ENCODE measurements around the gene RAB11A. TPM values are rescaled to one million over a fixed set of nuclear protein-coding genes. Genes with fewer than 3 reads are reported as not detected.
A peak's percentile ranks its signal among the peaks of the same experiment; 100 is the strongest.
"Not testable (repeated sequence)": the region's sequence is repeated elsewhere in the genome, so short reads cannot be mapped to it uniquely, and the experiment has no call there.

Gene RAB11A
- polyA plus RNA-seq, 2 of the 4 experiments (the other 2 are of a cell fraction), result 316 to 551 TPM

- H3K9me3 ChIP-seq, result no peaks in the 10 kb centered on the region
- no peak for FAIRE-seq
- DNase-seq (ENCODE audit: low read depth in 1 of 2, low spot score in 1 of 2), result peak in 1 of 2 experiments; percentile 65
- 1% methylated on average over 43 of the region's 43 CpGs for WGBS (ENCODE audit: missing lambda C conversion rate)
- CTCF ChIA-PET, result interaction anchor here (0.7 to 6.3 kb wide), 21 partner anchors 8 to 518 kb away, joined by 3 to 80 read pairs (median 7); partner anchors contain the start of gene INTS14
- H3K27ac ChIP-seq, result peak overlapping the region; percentile 91 to 94
- peak overlapping the region; percentile 86 for H3K4me3 ChIP-seq
- peaks cover 26% of the 10 kb centered on the region for H3K4me1 ChIP-seq
- TF ChIP-seq KDM5A (IDR thresholded peaks at IDR 0.05) (no peak), SMC3 (IDR thresholded peaks at IDR 0.05) (no peak), EHF (CRISPR knock-in tag; IDR thresholded peaks at IDR 0.05) (peak; percentile 15; the same call in 1 of the 2 replicates)
- POLR2A ChIA-PET, result interaction anchor here (0.5 to 3.6 kb wide), 42 partner anchors 8 to 614 kb away, joined by 3 to 62 read pairs (median 4); partner anchors contain the start of genes DENND4A, DIS3L, HACD3 and INTS14
- peak; percentile 49 to 52 for ATAC-seq
- peak overlapping the region; percentile 89 for H3K4me2 ChIP-seq
Measured at GRCh38 chr15:65869954-65870871, 922 bp downstream of the RAB11A start.

GRCh38 chr15:65870889-65871533, 1.7 kb downstream of the RAB11A start:
- Histone ChIP-seq H3K9me3 (no peaks in the 10 kb centered on the region), H3K4me3 (peak overlapping the region; percentile 86), H3K4me2 (peak overlapping the region; percentile 89), H3K4me1 (peaks cover 26% of the 10 kb centered on the region), H3K27ac (peak overlapping the region; percentile 91 to 94)
- FAIRE-seq (no peak), DNase-seq (ENCODE audit: low read depth in 1 of 2, low spot score in 1 of 2) (peak; percentile 69 to 79), ATAC-seq (peak; percentile 45 to 58; a peak in 4 of 6 replicates)
- TF ChIP-seq ATOH8 (CRISPR knock-in tag; IDR thresholded peaks at IDR 0.05; ENCODE audit: low read depth) (no peak), RARB (CRISPR knock-in tag; IDR thresholded peaks at IDR 0.05) (no peak), POLR2A (IDR thresholded peaks at IDR 0.05; ENCODE audit: low read length) (no peak), HOXB13 (CRISPR knock-in tag; IDR thresholded peaks at IDR 0.05; ENCODE audit: low read depth) (no peak), RFX5 (IDR thresholded peaks at IDR 0.05) (no peak), KDM1A (IDR thresholded peaks at IDR 0.05; ENCODE audit: low read depth) (no peak), ZSCAN20 (CRISPR knock-in tag; IDR thresholded peaks at IDR 0.05) (no peak), RCOR1 (IDR thresholded peaks at IDR 0.05; ENCODE audit: low read depth, low read length) (no peak), REST (IDR thresholded peaks at IDR 0.05) (no peak), NFE2L2 (conservative IDR thresholded peaks at IDR 0.05; ENCODE audit: low read length) (no peak), EHMT2 (IDR thresholded peaks at IDR 0.05; ENCODE audit: low read depth) (no peak), HOXA7 (CRISPR knock-in tag; IDR thresholded peaks at IDR 0.05) (no peak), HEYL (CRISPR knock-in tag; IDR thresholded peaks at IDR 0.05) (no peak), BCL3 (IDR thresholded peaks at IDR 0.05) (no peak), ZNF302 (CRISPR knock-in tag; IDR thresholded peaks at IDR 0.05) (no peak), ELK1 (IDR thresholded peaks at IDR 0.05; ENCODE audit: low read depth, low read length) (no peak), JUNB (IDR thresholded peaks at IDR 0.05) (no peak), NPAS2 (CRISPR knock-in tag; IDR thresholded peaks at IDR 0.05; ENCODE audit: borderline replicate concordance) (no peak), USF2 (IDR thresholded peaks at IDR 0.05) (no peak)
- WGBS (ENCODE audit: missing lambda C conversion rate), result 4% methylated on average over 2 of the region's 2 CpGs
- ChIA-PET POLR2A (interaction anchor here (0.6 to 3.6 kb wide), 2 partner anchors 260 to 505 kb away, joined by 7 to 62 read pairs; partner anchors contain the start of gene INTS14), CTCF (interaction anchor here (1.3 to 3.4 kb wide), 7 partner anchors 33 to 276 kb away, joined by 3 to 28 read pairs (median 11); no protein-coding TSS in a partner anchor)

GRCh38 chr15:65871886-65872285, 2.6 kb downstream of the RAB11A start:
- Histone ChIP-seq H3K27ac (peak overlapping the region in 1 of 2 experiments; percentile 24; a peak in 1 of 6 replicates), H3K4me2 (peak overlapping the region; percentile 89), H3K4me1 (peaks cover 26% of the 10 kb centered on the region)
- H3K9me3 ChIP-seq; H3K4me3 ChIP-seq; ATAC-seq; DNase-seq (ENCODE audit: low read depth in 1 of 2, low spot score in 1 of 2); FAIRE-seq; POLR2A ChIA-PET: not testable (repeated sequence)
- CTCF ChIA-PET, result interaction anchor here (1.0 to 1.1 kb wide), 2 partner anchors 47 to 416 kb away, joined by 3 to 4 read pairs; no protein-coding TSS in a partner anchor
- WGBS (ENCODE audit: missing lambda C conversion rate), result 89% methylated on average over 9 of the region's 9 CpGs

Data from A549 (cell line).